GM10847 (cell line): ENCODE data around the gene MRPS9.

Experiments used
- POLR2A ChIP-seq: IDR thresholded peaks from 2 replicates; pipeline ENCODE4 v1.6.1; 2011; ENCODE audit not compliant: insufficient read length; ENCODE audit errors: extremely low read depth

The MRPS9 gene

GRCh38 chr2:105130546-105130945 is 92.7 kb downstream of the MRPS9 start:
- TF ChIP-seq POLR2A, result no peak

GRCh38 chr2:105134081-105134480 is 96.2 kb downstream of the MRPS9 start:
- TF ChIP-seq POLR2A, result no peak

- no peak for TF ChIP-seq POLR2A
Observed at GRCh38 chr2:105135436-105135835, 97.6 kb downstream of the MRPS9 start.

GRCh38 chr2:105136394-105136793 is 98.5 kb downstream of the MRPS9 start:
- TF ChIP-seq POLR2A, result no peak

GRCh38 chr2:105138643-105139042 is 100.8 kb downstream of the MRPS9 start:
- no peak for TF ChIP-seq POLR2A

- TF ChIP-seq POLR2A, result no peak
Observed at GRCh38 chr2:105139556-105140239, 101.8 kb downstream of the MRPS9 start.

GRCh38 chr2:105140240-105140568 is 102.3 kb downstream of the MRPS9 start:
- no peak for TF ChIP-seq POLR2A

- TF ChIP-seq POLR2A, result no peak
Observed at GRCh38 chr2:105141099-105141614, 103.3 kb downstream of the MRPS9 start.

GRCh38 chr2:105142239-105142638 is 104.4 kb downstream of the MRPS9 start:
- TF ChIP-seq POLR2A, result no peak

- TF ChIP-seq POLR2A, result no peak
Observed at GRCh38 chr2:105143094-105143466, 105.2 kb downstream of the MRPS9 start.

- TF ChIP-seq POLR2A, result no peak
Observed at GRCh38 chr2:105143467-105144151, 105.7 kb downstream of the MRPS9 start.

GRCh38 chr2:105144152-105144940 is 106.5 kb downstream of the MRPS9 start:
- TF ChIP-seq POLR2A, result no peak

- TF ChIP-seq POLR2A, result no peak
Observed at GRCh38 chr2:105144941-105145300, 107.1 kb downstream of the MRPS9 start.

- no peak for TF ChIP-seq POLR2A
Observed at GRCh38 chr2:105149272-105149671, 111.4 kb downstream of the MRPS9 start.
